ENCODE measurements around the gene CASQ1. TPM values are rescaled to one million over a fixed set of nuclear protein-coding genes. Genes with fewer than 3 reads are reported as not detected.

The CASQ1 gene
- polyA plus RNA-seq, 1 experiment: 1.5 TPM

DNA sequence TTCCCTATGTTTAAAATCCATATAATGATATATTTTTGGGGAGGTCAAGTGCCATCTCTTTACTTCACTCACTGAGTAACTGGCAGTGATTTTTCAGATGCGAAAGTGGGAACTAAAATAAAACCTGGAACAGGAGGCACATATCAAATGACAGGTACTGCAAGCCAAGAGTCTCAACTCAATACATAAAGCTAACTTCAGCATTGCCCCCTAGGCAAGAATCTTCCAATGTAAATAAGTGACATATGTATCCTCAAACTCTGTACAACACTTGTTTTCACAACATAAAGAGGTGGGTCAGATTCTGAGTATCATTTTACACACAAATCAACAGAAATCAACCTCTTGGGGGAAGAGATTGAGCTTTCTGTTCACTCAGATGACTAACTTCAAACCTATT lies 53.8 kb downstream of the CASQ1 start:
- POLR2A ChIA-PET: no interaction called here
- CTCF ChIA-PET: interaction anchor here (0.8 to 4.1 kb wide), 7 partner anchors 9 to 142 kb away, joined by 3 to 20 read pairs (median 4); no protein-coding TSS in a partner anchor
- TF ChIP-seq, protein P1, sequence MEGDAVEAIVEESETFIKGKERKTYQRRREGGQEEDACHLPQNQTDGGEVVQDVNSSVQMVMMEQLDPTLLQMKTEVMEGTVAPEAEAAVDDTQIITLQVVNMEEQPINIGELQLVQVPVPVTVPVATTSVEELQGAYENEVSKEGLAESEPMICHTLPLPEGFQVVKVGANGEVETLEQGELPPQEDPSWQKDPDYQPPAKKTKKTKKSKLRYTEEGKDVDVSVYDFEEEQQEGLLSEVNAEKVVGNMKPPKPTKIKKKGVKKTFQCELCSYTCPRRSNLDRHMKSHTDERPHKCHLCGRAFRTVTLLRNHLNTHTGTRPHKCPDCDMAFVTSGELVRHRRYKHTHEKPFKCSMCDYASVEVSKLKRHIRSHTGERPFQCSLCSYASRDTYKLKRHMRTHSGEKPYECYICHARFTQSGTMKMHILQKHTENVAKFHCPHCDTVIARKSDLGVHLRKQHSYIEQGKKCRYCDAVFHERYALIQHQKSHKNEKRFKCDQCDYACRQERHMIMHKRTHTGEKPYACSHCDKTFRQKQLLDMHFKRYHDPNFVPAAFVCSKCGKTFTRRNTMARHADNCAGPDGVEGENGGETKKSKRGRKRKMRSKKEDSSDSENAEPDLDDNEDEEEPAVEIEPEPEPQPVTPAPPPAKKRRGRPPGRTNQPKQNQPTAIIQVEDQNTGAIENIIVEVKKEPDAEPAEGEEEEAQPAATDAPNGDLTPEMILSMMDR (IDR thresholded peaks at IDR 0.05; ENCODE audit: insufficient read depth, low read depth, low read length): no peak
- Histone ChIP-seq H3K4me3 (ENCODE audit: low read depth, low read length) (no peak overlapping the region), H3K36me3 (ENCODE audit: control insufficient read depth, insufficient read depth, low read length) (peaks cover 6% of the 10 kb centered on the region), H3K27me3 (ENCODE audit: control insufficient read depth, insufficient read depth, low read length) (no peaks in the 10 kb centered on the region)
- no peak for DNase-seq (ENCODE audit: low read depth)

DNA sequence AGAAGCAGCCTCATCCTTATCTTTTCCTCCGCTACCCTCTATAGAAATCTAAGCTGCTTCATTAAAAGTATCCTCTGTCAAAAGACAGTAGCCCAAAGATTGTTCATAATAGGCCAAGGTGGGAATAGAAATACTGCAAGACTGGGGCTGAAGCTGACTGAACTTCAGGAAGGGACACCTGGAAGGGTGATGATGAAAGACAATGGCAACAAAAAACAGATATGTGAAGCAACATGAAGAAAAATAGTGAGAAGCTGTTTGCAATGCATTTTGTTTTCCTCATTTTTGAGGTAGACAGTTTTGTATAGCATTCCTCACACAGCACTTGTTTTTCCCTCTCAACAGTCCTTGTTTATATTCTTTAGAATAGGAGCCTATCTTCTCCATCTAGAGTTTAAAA lies 55.1 kb downstream of the CASQ1 start:
- CTCF ChIA-PET: interaction anchor here (0.8 to 2.5 kb wide), 6 partner anchors 11 to 167 kb away, joined by 3 to 8 read pairs (median 3); no protein-coding TSS in a partner anchor
- H3K27me3 ChIP-seq (ENCODE audit: control insufficient read depth, insufficient read depth, low read length): no peaks in the 10 kb centered on the region
- DNase-seq (ENCODE audit: low read depth): no peak
- H3K4me3 ChIP-seq (ENCODE audit: low read depth, low read length): no peak overlapping the region
- POLR2A ChIA-PET: no interaction called here
- H3K36me3 ChIP-seq (ENCODE audit: control insufficient read depth, insufficient read depth, low read length): peaks cover 1% of the 10 kb centered on the region; the same call in 1 of the 2 replicates
- TF ChIP-seq, protein P1 (IDR thresholded peaks at IDR 0.05; ENCODE audit: insufficient read depth, low read depth, low read length): no peak

DNA sequence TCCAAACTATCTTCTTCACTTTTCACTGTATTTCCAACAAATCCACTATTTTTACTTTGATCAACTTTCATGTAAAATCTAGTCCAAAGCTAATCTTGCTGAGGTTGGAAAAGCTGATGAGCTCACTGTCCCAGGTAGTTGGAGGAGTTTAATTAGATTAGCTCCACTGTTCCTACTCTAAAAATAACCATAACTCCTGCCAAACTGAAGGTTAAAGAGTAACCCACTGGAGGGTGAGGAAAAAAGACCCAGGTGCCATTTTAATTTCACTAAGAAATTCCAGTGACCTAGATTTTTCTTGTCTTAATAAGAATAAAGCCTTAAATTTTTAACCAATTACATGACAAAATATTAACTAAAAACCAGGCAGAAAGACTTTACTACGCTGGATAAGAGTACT lies 56.7 kb downstream of the CASQ1 start:
- ChIA-PET POLR2A (no interaction called here), CTCF (interaction anchor here (1.4 to 2.5 kb wide), 3 partner anchors 28 to 145 kb away, joined by 3 to 7 read pairs (median 6); no protein-coding TSS in a partner anchor)

DNA sequence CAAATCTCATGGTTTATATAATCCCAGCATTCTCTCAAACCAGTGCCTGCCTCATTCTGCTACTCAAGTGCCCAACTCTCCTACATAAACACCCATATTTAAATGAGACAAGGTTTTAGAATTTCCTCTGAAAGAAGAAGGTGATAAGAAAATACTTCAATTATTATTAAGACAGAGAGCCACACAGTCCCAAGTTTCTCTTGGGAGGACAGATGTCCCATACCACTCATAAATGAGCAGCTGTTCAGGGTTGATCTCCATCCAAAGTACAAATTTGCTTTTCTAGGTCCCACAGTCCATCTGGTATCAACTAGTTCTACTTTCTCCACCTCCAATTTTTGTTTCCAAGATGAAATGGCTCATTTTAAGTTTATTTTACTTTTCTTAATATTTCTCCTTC lies 60.6 kb downstream of the CASQ1 start:
- no peak overlapping the region for H3K4me3 ChIP-seq (ENCODE audit: low read depth, low read length)
- DNase-seq (ENCODE audit: low read depth): no peak
- ChIA-PET POLR2A (no interaction called here), CTCF (interaction anchor here (1.0 to 5.5 kb wide), 19 partner anchors 10 to 165 kb away, joined by 3 to 98 read pairs (median 10); partner anchors contain the start of genes CASQ1, IGSF8, PEA15 and PEX19)
- H3K27me3 ChIP-seq (ENCODE audit: control insufficient read depth, insufficient read depth, low read length): no peaks in the 10 kb centered on the region
- TF ChIP-seq, protein P1 (IDR thresholded peaks at IDR 0.05; ENCODE audit: insufficient read depth, low read depth, low read length): no peak
- peaks cover 1% of the 10 kb centered on the region; the same call in 1 of the 2 replicates for H3K36me3 ChIP-seq (ENCODE audit: control insufficient read depth, insufficient read depth, low read length)

More for the DNA sequence above, 56.7 kb downstream of the CASQ1 start:
- H3K4me3 ChIP-seq (ENCODE audit: low read depth, low read length): no peak overlapping the region
- H3K36me3 ChIP-seq (ENCODE audit: control insufficient read depth, insufficient read depth, low read length): peaks cover 1% of the 10 kb centered on the region; the same call in 1 of the 2 replicates
- DNase-seq (ENCODE audit: low read depth): no peak
- TF ChIP-seq, protein P1 (IDR thresholded peaks at IDR 0.05; ENCODE audit: insufficient read depth, low read depth, low read length): no peak
- no peaks in the 10 kb centered on the region for H3K27me3 ChIP-seq (ENCODE audit: control insufficient read depth, insufficient read depth, low read length)

Other genes with a start within 250 kb of the CASQ1 start
- not detected in 2 replicates for gene IGSF9, start 245.0 kb upstream of the CASQ1 start, polyA plus RNA-seq (2011; rRNA removed)
- not detected in 2 replicates for gene SLAMF9, start 236.3 kb upstream of the CASQ1 start, polyA plus RNA-seq (2011; rRNA removed)
- 3.5 and 4.8 TPM in 2 replicates for gene PIGM, start 158.6 kb upstream of the CASQ1 start, polyA plus RNA-seq (2011; rRNA removed)
- gene KCNJ10, start 120.4 kb upstream of the CASQ1 start, polyA plus RNA-seq (2011; rRNA removed): not detected in 2 replicates
- not detected in 2 replicates for gene KCNJ9, start 109.0 kb upstream of the CASQ1 start, polyA plus RNA-seq (2011; rRNA removed)
- gene IGSF8, start 92.0 kb upstream of the CASQ1 start, polyA plus RNA-seq (2011; rRNA removed): 17.4 and 29.7 TPM in 2 replicates
- 0.49 and 1.1 TPM in 2 replicates for gene ATP1A2, start 74.8 kb upstream of the CASQ1 start, polyA plus RNA-seq (2011; rRNA removed)
- gene ATP1A4, start 39.0 kb upstream of the CASQ1 start, polyA plus RNA-seq (2011; rRNA removed): not detected in 2 replicates
- gene PEA15, start 14.8 kb downstream of the CASQ1 start, polyA plus RNA-seq (2011; rRNA removed): 937 and 1,035 TPM in 2 replicates
- gene DCAF8, start 72.0 kb downstream of the CASQ1 start, polyA plus RNA-seq (2011; rRNA removed): 84.0 and 87.3 TPM in 2 replicates
- gene PEX19, start 94.6 kb downstream of the CASQ1 start, polyA plus RNA-seq (2011; rRNA removed): 52.6 and 69.1 TPM in 2 replicates
- gene COPA, start 152.7 kb downstream of the CASQ1 start, polyA plus RNA-seq (2011; rRNA removed): 267 and 304 TPM in 2 replicates
- 214 and 260 TPM in 2 replicates for gene NCSTN, start 152.8 kb downstream of the CASQ1 start, polyA plus RNA-seq (2011; rRNA removed)
- gene NHLH1, start 176.5 kb downstream of the CASQ1 start, polyA plus RNA-seq (2011; rRNA removed): 0.13 and 0.20 TPM in 2 replicates
- gene VANGL2, start 210.0 kb downstream of the CASQ1 start, polyA plus RNA-seq (2011; rRNA removed): 0.23 and 0.33 TPM in 2 replicates

Measured in BJ (cell line).